ENCODE measurements around the gene NEUROG1. TPM values are rescaled to one million over a fixed set of nuclear protein-coding genes. Genes with fewer than 3 reads are reported as not detected.

The NEUROG1 gene
- total RNA-seq, 1 donor from 2014 or later, result not detected

Other genes starting within 250 kb of the NEUROG1 start
- 170 TPM for gene MACROH2A1, start 136.7 kb downstream of the NEUROG1 start, total RNA-seq
- gene DCANP1, start 88.6 kb downstream of the NEUROG1 start, total RNA-seq, result not detected
- not detected for gene TIFAB, start 83.6 kb downstream of the NEUROG1 start, total RNA-seq
- gene CXCL14, start 43.0 kb upstream of the NEUROG1 start, total RNA-seq, result 26.6 TPM

All from mesenteric fat pad (tissue), 1 donor.